ENCODE data around the gene C19orf47.

The C19orf47 gene

DNA sequence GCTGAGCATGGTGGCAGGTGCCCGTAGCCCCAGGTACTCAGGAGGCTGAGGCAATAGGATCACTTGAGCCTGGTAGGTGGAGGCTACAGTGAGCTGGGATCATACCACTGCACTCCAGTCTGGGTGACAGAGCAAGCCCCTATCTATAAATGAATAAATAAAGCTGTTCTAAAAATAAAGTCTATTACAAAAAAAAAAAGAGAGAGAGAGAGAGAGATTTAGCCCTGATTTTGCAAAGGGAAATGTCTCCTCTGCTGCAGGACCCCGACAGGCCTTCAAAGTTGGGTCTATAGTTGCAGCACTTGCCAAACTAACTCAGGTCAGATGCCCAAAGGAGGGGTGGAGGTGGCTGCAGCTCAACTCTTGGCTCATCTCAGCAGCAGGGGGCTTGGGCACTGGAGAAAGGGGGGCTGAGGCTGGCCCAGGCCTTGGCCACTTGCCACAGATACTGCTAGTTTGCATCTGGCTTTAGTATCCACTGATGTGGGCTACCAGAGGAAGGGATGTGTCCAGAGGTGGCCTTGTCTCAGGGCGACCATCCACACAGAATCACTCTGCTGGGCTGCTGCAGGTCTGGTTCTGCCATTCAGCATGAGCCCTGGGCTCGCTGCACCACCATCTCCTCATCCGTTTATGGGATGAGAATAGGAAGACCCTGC lies 32.3 kb downstream of the C19orf47 start:
- no peak for DNase-seq (ENCODE audit: low read depth in 2 of 2)

- no peak for DNase-seq (ENCODE audit: low read depth in 2 of 2)
These were observed 33.5 kb downstream of the C19orf47 start for GRCh38 chr19:40314656-40315055.

- no peak for DNase-seq (ENCODE audit: low read depth in 2 of 2)
These were observed 34.8 kb downstream of the C19orf47 start for GRCh38 chr19:40313229-40313983.

- no peak for DNase-seq (ENCODE audit: low read depth in 2 of 2)
These were observed 35.7 kb downstream of the C19orf47 start for GRCh38 chr19:40312533-40312932.

- DNase-seq (ENCODE audit: low read depth in 2 of 2) = no peak
These were observed 38.5 kb downstream of the C19orf47 start for GRCh38 chr19:40309666-40310065.

GRCh38 chr19:40305403-40305802 lies 42.8 kb downstream of the C19orf47 start:
- peak; percentile 42 to 43 for DNase-seq (ENCODE audit: low read depth in 2 of 2)

GRCh38 chr19:40304306-40304705 lies 43.9 kb downstream of the C19orf47 start:
- no peak for DNase-seq (ENCODE audit: low read depth in 2 of 2)

DNA sequence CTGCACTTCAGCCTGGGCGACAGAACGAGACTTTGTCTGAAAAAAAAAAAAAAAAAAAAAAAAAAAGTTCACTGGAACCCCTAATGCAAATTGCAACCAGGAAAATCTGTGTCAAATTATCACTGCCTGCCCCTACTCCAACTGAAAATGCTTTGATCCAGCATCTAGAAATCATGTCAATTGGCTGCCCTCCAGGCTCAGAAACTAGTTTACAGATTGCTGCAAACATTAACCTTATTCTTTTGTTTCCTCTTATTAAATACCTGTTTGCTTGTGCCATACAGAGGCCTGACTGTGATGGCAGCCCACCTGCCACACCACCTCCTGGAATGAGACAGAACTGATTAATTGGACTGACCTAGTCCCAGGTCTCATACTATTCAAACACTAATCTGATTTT lies 44.4 kb downstream of the C19orf47 start:
- DNase-seq (ENCODE audit: low read depth in 2 of 2) = no peak

DNA sequence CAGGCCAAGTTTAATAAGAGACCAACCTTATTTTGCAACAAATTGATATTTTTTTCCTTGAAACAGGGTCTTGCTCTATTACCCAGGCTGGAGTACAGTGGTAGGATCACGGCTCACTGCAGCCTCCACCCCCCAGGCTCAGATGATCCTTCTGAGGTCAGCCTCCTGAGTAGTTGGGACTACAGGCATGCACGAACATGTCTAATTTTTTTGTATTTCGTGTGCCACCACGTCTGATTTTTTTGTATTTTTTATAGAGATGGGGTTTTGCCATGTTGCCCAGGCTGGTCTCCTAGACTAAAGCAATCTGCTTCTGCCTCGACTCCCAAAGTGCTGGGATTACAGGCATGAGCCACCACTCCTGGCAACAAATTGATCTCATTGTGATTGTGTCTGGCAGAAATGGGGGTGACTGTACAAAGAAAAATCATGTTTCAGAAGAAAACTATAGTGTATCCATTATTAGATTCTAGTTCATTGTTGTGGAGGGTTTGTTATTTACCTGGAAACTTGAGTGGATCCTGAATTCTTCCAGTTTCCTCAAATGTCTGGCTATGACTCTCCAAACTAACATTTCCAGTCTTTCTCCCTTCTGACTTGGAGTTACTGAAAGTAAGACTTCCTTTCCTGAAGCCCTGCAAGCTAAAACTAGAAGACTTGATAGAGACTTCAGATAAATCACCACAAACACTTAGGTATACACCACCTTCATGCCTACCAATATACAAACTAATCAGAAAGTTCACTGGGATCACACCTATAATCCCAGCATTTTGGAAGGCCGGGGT lies 45.8 kb downstream of the C19orf47 start:
- no peak for DNase-seq (ENCODE audit: low read depth in 2 of 2)

GRCh38 chr19:40300668-40301067 lies 47.5 kb downstream of the C19orf47 start:
- DNase-seq (ENCODE audit: low read depth in 2 of 2) = no peak

GRCh38 chr19:40298026-40298425 lies 50.2 kb downstream of the C19orf47 start:
- no peak for DNase-seq (ENCODE audit: low read depth in 2 of 2)

- no peak for DNase-seq (ENCODE audit: low read depth in 2 of 2)
These were observed 53.6 kb downstream of the C19orf47 start for GRCh38 chr19:40294560-40294959.

DNA sequence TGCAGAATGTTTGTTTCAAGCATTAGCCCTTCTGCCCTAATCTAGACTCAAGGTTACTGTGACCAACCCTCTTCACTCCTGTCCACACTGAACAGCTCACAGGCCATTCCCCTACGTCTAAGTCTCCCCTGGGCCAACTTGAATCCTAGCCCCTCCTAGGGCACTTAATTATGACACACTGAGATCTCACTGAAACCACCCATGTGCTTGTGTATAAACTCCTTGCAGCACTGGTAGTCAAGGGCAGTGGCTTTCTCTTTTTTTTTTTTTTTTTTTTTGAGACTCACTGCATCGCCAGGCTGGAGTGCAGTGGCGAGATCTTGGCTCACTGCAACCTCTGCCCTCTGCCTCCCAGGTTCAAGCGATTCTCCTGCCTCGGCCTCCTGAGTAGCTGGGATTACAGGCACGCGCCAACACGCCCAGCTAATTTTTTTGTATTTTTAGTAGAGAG lies 61.2 kb downstream of the C19orf47 start:
- no peak for DNase-seq (ENCODE audit: low read depth in 2 of 2)

- no peak for DNase-seq (ENCODE audit: low read depth in 2 of 2)
These were observed 61.8 kb downstream of the C19orf47 start for GRCh38 chr19:40286235-40286970.

DNA sequence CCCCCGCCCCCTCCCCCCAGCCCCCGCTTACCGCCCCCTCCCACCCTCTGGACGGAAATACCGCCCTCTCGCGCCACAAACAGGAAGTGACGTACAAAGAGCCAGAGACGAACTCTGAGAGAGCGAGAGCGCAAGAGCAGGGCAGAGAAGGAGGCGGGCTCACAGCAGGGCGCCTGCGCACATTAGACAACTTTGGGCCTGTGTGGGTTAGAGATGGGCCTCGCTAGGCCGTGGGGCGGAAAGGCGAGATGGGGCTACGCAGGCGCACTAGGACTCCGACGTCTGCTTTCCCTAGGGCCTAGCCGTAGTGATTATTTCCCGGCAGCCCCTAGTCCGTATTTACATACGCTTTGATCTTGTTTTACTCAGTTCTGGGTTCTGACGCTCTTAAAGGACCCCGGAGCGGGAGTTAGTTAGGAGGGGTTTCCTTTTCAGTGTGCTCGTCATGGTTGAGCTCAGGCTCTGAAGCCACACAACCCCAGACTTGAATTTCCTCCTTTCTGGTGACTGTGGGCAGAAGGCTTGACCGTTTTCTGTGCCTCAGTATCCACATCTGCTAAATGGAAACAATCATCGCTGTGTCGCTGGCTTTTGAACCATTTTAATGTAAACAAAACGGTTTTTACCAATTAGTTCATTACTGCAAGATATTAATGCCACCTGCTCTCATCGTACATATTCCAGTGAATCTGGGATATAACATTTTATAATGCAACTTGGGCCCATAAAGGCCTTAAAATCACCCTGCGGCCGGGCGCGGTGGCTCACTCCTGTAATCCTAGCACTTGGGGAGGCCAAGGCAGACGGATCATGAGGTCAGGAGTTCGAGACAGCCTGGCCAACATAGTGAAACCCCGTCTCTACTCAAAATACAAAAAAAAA lies 62.6 kb downstream of the C19orf47 start:
- DNase-seq (ENCODE audit: low read depth in 2 of 2) = peak; percentile 97 to 98

DNA sequence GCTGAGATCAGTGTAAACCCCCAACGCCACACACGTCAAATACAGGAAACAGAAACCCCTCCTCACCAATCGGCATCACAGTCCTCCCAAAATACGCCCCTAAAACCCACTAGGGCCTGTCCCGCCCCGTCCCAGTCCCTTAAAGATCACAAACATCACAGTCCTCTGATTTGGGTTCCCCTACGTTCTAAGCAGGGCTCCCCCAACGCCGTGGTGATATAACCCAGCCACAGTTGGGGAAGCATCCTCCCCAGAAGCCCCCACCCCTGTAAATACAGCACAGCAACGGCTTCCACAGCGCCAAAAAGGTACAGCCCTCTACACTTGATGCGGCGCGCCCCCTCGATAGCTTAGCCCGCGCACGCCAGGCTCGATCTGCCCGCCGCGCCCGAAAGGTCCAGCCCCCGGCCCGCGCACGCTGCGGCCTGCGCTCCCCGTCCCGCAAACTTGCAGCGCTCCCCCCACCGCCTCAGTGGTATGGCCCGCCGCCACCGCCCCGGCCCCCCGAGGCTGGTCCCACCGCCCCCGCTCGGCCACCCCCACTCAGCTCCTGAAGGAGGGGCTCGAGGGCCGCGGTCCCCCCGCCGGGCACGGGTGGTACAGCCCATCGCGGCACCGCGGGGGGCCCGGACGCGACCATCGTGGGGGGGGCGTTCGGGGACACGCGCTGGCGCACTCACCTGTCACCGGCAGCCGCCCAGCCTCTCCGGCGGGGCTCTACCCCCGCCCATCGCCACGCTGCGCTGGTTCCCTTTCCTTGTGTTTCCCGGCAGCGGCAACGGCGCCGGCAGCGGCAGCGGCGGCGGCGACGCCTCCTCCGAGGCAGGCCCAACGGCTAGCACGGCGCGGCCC lies 63.5 kb downstream of the C19orf47 start, which contains the start of gene AKT2:
TSS of gene AKT2 (minus strand) at position 845 of the 852 bp plus-strand sequence. CDS start 20,078 bp downstream, outside the sequence.
- DNase-seq (ENCODE audit: low read depth in 2 of 2) = peak; percentile 60 to 64

- no peak for DNase-seq (ENCODE audit: low read depth in 2 of 2)
These were observed 64.0 kb downstream of the C19orf47 start for GRCh38 chr19:40284251-40284500.

- DNase-seq (ENCODE audit: low read depth in 2 of 2) = no peak
These were observed 64.6 kb downstream of the C19orf47 start for GRCh38 chr19:40283414-40284250.

DNA sequence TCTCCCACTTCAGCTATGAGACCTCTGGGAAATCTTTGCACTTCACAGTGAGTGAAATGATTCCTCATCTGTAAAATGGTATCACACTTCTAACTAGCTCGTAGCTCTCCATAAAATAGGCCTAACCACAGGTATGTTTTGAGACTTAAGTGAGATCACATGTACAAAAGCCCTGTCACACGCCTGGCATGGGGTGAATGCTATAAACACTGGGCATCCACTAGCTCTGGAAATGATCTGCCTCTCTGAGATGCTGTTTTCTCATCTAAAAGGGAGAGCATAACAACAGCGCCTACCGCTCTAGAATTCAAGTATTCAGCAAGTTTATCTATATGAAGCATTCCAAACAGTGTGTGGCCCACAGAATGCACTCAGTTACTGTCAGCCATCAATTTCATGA lies 65.3 kb downstream of the C19orf47 start:
- no peak for DNase-seq (ENCODE audit: low read depth in 2 of 2)
